GM21515 (cell line): ENCODE measurements around the gene TNFAIP3.
"Not testable (repeated sequence)": the region's sequence is repeated elsewhere in the genome, so short reads cannot be mapped to it uniquely, and the experiment has no call there.

Source experiments
- ATAC-seq: cut with Tn5 transposase; IDR thresholded peaks from one replicate; pipeline ENCODE4 v1.9.1; 2021; ENCODE audit not compliant: unreplicated experiment

Gene TNFAIP3

GRCh38 chr6:137866914-137867684 is at the start of gene TNFAIP3:
Gene TNFAIP3, plus strand, starts transcription at chr6:137867259. Its CDS starts 3,969 bp downstream, at chr6:137871228.
- ATAC-seq: peak; percentile 70

- ATAC-seq: no peak
These were observed 48.6 kb upstream of the TNFAIP3 start for GRCh38 chr6:137818440-137818839.

GRCh38 chr6:137819740-137820139 is 47.3 kb upstream of the TNFAIP3 start:
- ATAC-seq: no peak

- ATAC-seq: no peak
These were observed 46.6 kb upstream of the TNFAIP3 start for GRCh38 chr6:137820425-137820824.

GRCh38 chr6:137820952-137821351 is 46.1 kb upstream of the TNFAIP3 start:
- no peak for ATAC-seq

- ATAC-seq: no peak
These were observed 45.6 kb upstream of the TNFAIP3 start for GRCh38 chr6:137821491-137821890.

- ATAC-seq: no peak
These were observed 43.1 kb upstream of the TNFAIP3 start for GRCh38 chr6:137823826-137824555.

GRCh38 chr6:137824556-137824879 is 42.5 kb upstream of the TNFAIP3 start:
- ATAC-seq: no peak

- ATAC-seq: no peak
These were observed 42.2 kb upstream of the TNFAIP3 start for GRCh38 chr6:137824896-137825295.

GRCh38 chr6:137827411-137827940 is 39.6 kb upstream of the TNFAIP3 start:
- ATAC-seq: no peak

- ATAC-seq: peak; percentile 61
These were observed 38.9 kb upstream of the TNFAIP3 start for GRCh38 chr6:137827977-137828810.

GRCh38 chr6:137829641-137830083 is 37.4 kb upstream of the TNFAIP3 start:
- no peak for ATAC-seq

GRCh38 chr6:137830511-137830911 is 36.5 kb upstream of the TNFAIP3 start:
- no peak for ATAC-seq

- ATAC-seq: no peak
These were observed 34.9 kb upstream of the TNFAIP3 start for GRCh38 chr6:137832110-137832509.

- no peak for ATAC-seq
These were observed 32.6 kb upstream of the TNFAIP3 start for GRCh38 chr6:137834508-137834907.

- no peak for ATAC-seq
These were observed 30.3 kb upstream of the TNFAIP3 start for GRCh38 chr6:137836788-137837187.

GRCh38 chr6:137838090-137838489 is 29.0 kb upstream of the TNFAIP3 start:
- not testable (repeated sequence) for ATAC-seq

GRCh38 chr6:137838597-137838996 is 28.5 kb upstream of the TNFAIP3 start:
- not testable (repeated sequence) for ATAC-seq

- no peak for ATAC-seq
These were observed 28.0 kb upstream of the TNFAIP3 start for GRCh38 chr6:137839076-137839475.

GRCh38 chr6:137840252-137840651 is 26.8 kb upstream of the TNFAIP3 start:
- ATAC-seq: no peak

GRCh38 chr6:137843211-137843610 is 23.8 kb upstream of the TNFAIP3 start:
- ATAC-seq: no peak
